ENCODE measurements around the gene PTPRK.

PTPRK gene

GRCh38 chr6:128204616-128205015 lies 315.8 kb downstream of the PTPRK start:
- Histone ChIP-seq H3K9ac (ENCODE audit: low read depth, low read length) (no peak overlapping the region), H3K9me3 (ENCODE audit: control insufficient read depth, insufficient read depth, low read length) (no peaks in the 10 kb centered on the region), H3K4me1 (ENCODE audit: insufficient read depth, low read length) (0 out of 2 replicates have a peak, but pooled peaks cover 2% of the 10 kb centered on the region), H3K36me3 (ENCODE audit: insufficient read depth, low read length) (no peaks in the 10 kb centered on the region)

GRCh38 chr6:128202169-128202765 lies 318.1 kb downstream of the PTPRK start:
- Histone ChIP-seq H3K9ac (ENCODE audit: low read depth, low read length) (no peak overlapping the region), H3K36me3 (ENCODE audit: insufficient read depth, low read length) (no peaks in the 10 kb centered on the region), H3K4me1 (ENCODE audit: insufficient read depth, low read length) (no peaks in the 10 kb centered on the region), H3K9me3 (ENCODE audit: control insufficient read depth, insufficient read depth, low read length) (no peaks in the 10 kb centered on the region)

GRCh38 chr6:128200789-128201188 lies 319.6 kb downstream of the PTPRK start:
- Histone ChIP-seq H3K4me1 (ENCODE audit: insufficient read depth, low read length) (no peaks in the 10 kb centered on the region), H3K36me3 (ENCODE audit: insufficient read depth, low read length) (no peaks in the 10 kb centered on the region), H3K9ac (ENCODE audit: low read depth, low read length) (no peak overlapping the region), H3K9me3 (ENCODE audit: control insufficient read depth, insufficient read depth, low read length) (no peaks in the 10 kb centered on the region)

GRCh38 chr6:128199461-128199860 lies 320.9 kb downstream of the PTPRK start:
- H3K9me3 ChIP-seq (ENCODE audit: control insufficient read depth, insufficient read depth, low read length), result no peaks in the 10 kb centered on the region
- H3K9ac ChIP-seq (ENCODE audit: low read depth, low read length), result no peak overlapping the region
- H3K36me3 ChIP-seq (ENCODE audit: insufficient read depth, low read length), result no peaks in the 10 kb centered on the region
- no peaks in the 10 kb centered on the region for H3K4me1 ChIP-seq (ENCODE audit: insufficient read depth, low read length)

- Histone ChIP-seq H3K4me1 (ENCODE audit: insufficient read depth, low read length) (no peaks in the 10 kb centered on the region), H3K36me3 (ENCODE audit: insufficient read depth, low read length) (no peaks in the 10 kb centered on the region), H3K9me3 (ENCODE audit: control insufficient read depth, insufficient read depth, low read length) (no peaks in the 10 kb centered on the region), H3K9ac (ENCODE audit: low read depth, low read length) (no peak overlapping the region)
These were observed 327.4 kb downstream of the PTPRK start for GRCh38 chr6:128192972-128193371.

- H3K4me1 ChIP-seq (ENCODE audit: insufficient read depth, low read length), result no peaks in the 10 kb centered on the region
- H3K9ac ChIP-seq (ENCODE audit: low read depth, low read length), result no peak overlapping the region
- H3K36me3 ChIP-seq (ENCODE audit: insufficient read depth, low read length), result no peaks in the 10 kb centered on the region
- no peaks in the 10 kb centered on the region for H3K9me3 ChIP-seq (ENCODE audit: control insufficient read depth, insufficient read depth, low read length)
These were observed 331.7 kb downstream of the PTPRK start for GRCh38 chr6:128188678-128189077.

GRCh38 chr6:128186729-128187128 lies 333.7 kb downstream of the PTPRK start:
- Histone ChIP-seq H3K9me3 (ENCODE audit: control insufficient read depth, insufficient read depth, low read length) (no peaks in the 10 kb centered on the region), H3K9ac (ENCODE audit: low read depth, low read length) (no peak overlapping the region), H3K4me1 (ENCODE audit: insufficient read depth, low read length) (no peaks in the 10 kb centered on the region), H3K36me3 (ENCODE audit: insufficient read depth, low read length) (no peaks in the 10 kb centered on the region)

- H3K9ac ChIP-seq (ENCODE audit: low read depth, low read length), result no peak overlapping the region
- no peaks in the 10 kb centered on the region for H3K36me3 ChIP-seq (ENCODE audit: insufficient read depth, low read length)
- no peaks in the 10 kb centered on the region for H3K4me1 ChIP-seq (ENCODE audit: insufficient read depth, low read length)
- H3K9me3 ChIP-seq (ENCODE audit: control insufficient read depth, insufficient read depth, low read length), result no peaks in the 10 kb centered on the region
These were observed 340.4 kb downstream of the PTPRK start for GRCh38 chr6:128179876-128180438.

GRCh38 chr6:128174724-128175123 lies 345.7 kb downstream of the PTPRK start:
- Histone ChIP-seq H3K4me1 (ENCODE audit: insufficient read depth, low read length) (no peaks in the 10 kb centered on the region), H3K9me3 (ENCODE audit: control insufficient read depth, insufficient read depth, low read length) (no peaks in the 10 kb centered on the region), H3K9ac (ENCODE audit: low read depth, low read length) (no peak overlapping the region), H3K36me3 (ENCODE audit: insufficient read depth, low read length) (no peaks in the 10 kb centered on the region)

GRCh38 chr6:128172752-128173682 lies 347.4 kb downstream of the PTPRK start:
- H3K4me1 ChIP-seq (ENCODE audit: insufficient read depth, low read length), result no peaks in the 10 kb centered on the region
- no peak overlapping the region for H3K9ac ChIP-seq (ENCODE audit: low read depth, low read length)
- H3K9me3 ChIP-seq (ENCODE audit: control insufficient read depth, insufficient read depth, low read length), result no peaks in the 10 kb centered on the region
- H3K36me3 ChIP-seq (ENCODE audit: insufficient read depth, low read length), result no peaks in the 10 kb centered on the region

- no peaks in the 10 kb centered on the region for H3K4me1 ChIP-seq (ENCODE audit: insufficient read depth, low read length)
- H3K9me3 ChIP-seq (ENCODE audit: control insufficient read depth, insufficient read depth, low read length), result no peaks in the 10 kb centered on the region
- no peak overlapping the region for H3K9ac ChIP-seq (ENCODE audit: low read depth, low read length)
- H3K36me3 ChIP-seq (ENCODE audit: insufficient read depth, low read length), result no peaks in the 10 kb centered on the region
These were observed 348.3 kb downstream of the PTPRK start for GRCh38 chr6:128172081-128172480.

GRCh38 chr6:128171182-128171581 lies 349.2 kb downstream of the PTPRK start:
- H3K36me3 ChIP-seq (ENCODE audit: insufficient read depth, low read length), result no peaks in the 10 kb centered on the region
- no peaks in the 10 kb centered on the region for H3K4me1 ChIP-seq (ENCODE audit: insufficient read depth, low read length)
- H3K9ac ChIP-seq (ENCODE audit: low read depth, low read length), result no peak overlapping the region
- no peaks in the 10 kb centered on the region for H3K9me3 ChIP-seq (ENCODE audit: control insufficient read depth, insufficient read depth, low read length)

GRCh38 chr6:128168244-128168643 lies 352.2 kb downstream of the PTPRK start:
- Histone ChIP-seq H3K4me1 (ENCODE audit: insufficient read depth, low read length) (no peaks in the 10 kb centered on the region), H3K9ac (ENCODE audit: low read depth, low read length) (no peak overlapping the region), H3K9me3 (ENCODE audit: control insufficient read depth, insufficient read depth, low read length) (no peaks in the 10 kb centered on the region), H3K36me3 (ENCODE audit: insufficient read depth, low read length) (no peaks in the 10 kb centered on the region)

GRCh38 chr6:128167552-128167951 lies 352.8 kb downstream of the PTPRK start:
- Histone ChIP-seq H3K36me3 (ENCODE audit: insufficient read depth, low read length) (no peaks in the 10 kb centered on the region), H3K4me1 (ENCODE audit: insufficient read depth, low read length) (no peaks in the 10 kb centered on the region), H3K9me3 (ENCODE audit: control insufficient read depth, insufficient read depth, low read length) (no peaks in the 10 kb centered on the region), H3K9ac (ENCODE audit: low read depth, low read length) (no peak overlapping the region)

- Histone ChIP-seq H3K9ac (ENCODE audit: low read depth, low read length) (no peak overlapping the region), H3K4me1 (ENCODE audit: insufficient read depth, low read length) (no peaks in the 10 kb centered on the region), H3K36me3 (ENCODE audit: insufficient read depth, low read length) (no peaks in the 10 kb centered on the region), H3K9me3 (ENCODE audit: control insufficient read depth, insufficient read depth, low read length) (no peaks in the 10 kb centered on the region)
These were observed 356.1 kb downstream of the PTPRK start for GRCh38 chr6:128164254-128164653.
